Measurements from ENCODE around the gene AFF4. TPM values are rescaled to one million over a fixed set of nuclear protein-coding genes. Genes with fewer than 3 reads are reported as not detected.

AFF4 gene
- total and polyA plus RNA-seq, 9 of the 15 experiments (the other 6 are each of a cell fraction or from before 2014, with no cell fraction given) = 1.7 to 25.8 (median 17.9) TPM

GRCh38 chr5:132963171-132964104 lies at the start of gene AFF4 (continued):
- TF ChIP-seq TCF15 (CRISPR knock-in tag; IDR thresholded peaks at IDR 0.05) (peak; percentile 68; the same call in 1 of the 2 replicates), ZMIZ1 (IDR thresholded peaks at IDR 0.05; ENCODE audit: low read depth in 2 of 2, low read length in 2 of 2) (0 out of 4 replicates have a peak, but pooled peaks of 1 of the 2 experiments have one; percentile 8), CBX1 (IDR thresholded peaks at IDR 0.05; ENCODE audit: low read depth) (peak; percentile 54; the same call in 1 of the 2 replicates), ZNF408 (CRISPR knock-in tag; IDR thresholded peaks at IDR 0.05; ENCODE audit: low read depth) (no peak), PML (IDR thresholded peaks at IDR 0.05; ENCODE audit: low read length) (peak; percentile 51), GATAD2A (IDR thresholded peaks at IDR 0.05) (no peak; the same call in none of the 2 replicates), STAT5B (CRISPR knock-in tag; IDR thresholded peaks at IDR 0.05) (no peak), POLR2G (IDR thresholded peaks at IDR 0.05; ENCODE audit: low read depth, low read length) (peak; percentile 97), TEAD4 (IDR thresholded peaks at IDR 0.05; ENCODE audit: low read length) (no peak), TEAD4 (CRISPR knock-in tag; IDR thresholded peaks at IDR 0.05; ENCODE audit: borderline replicate concordance) (peak; percentile 71; the same call in 1 of the 2 replicates), KAT2B (IDR thresholded peaks at IDR 0.05; ENCODE audit: low read depth, low read length) (peak; percentile 28), PBX2 (CRISPR knock-in tag; IDR thresholded peaks at IDR 0.05; ENCODE audit: low read depth) (peak; percentile 69; the same call in 1 of the 2 replicates), PBX2 (tag; conservative IDR thresholded peaks at IDR 0.05; ENCODE audit: low read depth) (0 out of 2 replicates have a peak, but pooled peaks have one; percentile 42)
- TF ChIP-seq, protein P1, sequence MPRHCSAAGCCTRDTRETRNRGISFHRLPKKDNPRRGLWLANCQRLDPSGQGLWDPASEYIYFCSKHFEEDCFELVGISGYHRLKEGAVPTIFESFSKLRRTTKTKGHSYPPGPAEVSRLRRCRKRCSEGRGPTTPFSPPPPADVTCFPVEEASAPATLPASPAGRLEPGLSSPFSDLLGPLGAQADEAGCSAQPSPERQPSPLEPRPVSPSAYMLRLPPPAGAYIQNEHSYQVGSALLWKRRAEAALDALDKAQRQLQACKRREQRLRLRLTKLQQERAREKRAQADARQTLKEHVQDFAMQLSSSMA (CRISPR knock-in tag; IDR thresholded peaks at IDR 0.05) = no peak
- TF ChIP-seq, protein P2, sequence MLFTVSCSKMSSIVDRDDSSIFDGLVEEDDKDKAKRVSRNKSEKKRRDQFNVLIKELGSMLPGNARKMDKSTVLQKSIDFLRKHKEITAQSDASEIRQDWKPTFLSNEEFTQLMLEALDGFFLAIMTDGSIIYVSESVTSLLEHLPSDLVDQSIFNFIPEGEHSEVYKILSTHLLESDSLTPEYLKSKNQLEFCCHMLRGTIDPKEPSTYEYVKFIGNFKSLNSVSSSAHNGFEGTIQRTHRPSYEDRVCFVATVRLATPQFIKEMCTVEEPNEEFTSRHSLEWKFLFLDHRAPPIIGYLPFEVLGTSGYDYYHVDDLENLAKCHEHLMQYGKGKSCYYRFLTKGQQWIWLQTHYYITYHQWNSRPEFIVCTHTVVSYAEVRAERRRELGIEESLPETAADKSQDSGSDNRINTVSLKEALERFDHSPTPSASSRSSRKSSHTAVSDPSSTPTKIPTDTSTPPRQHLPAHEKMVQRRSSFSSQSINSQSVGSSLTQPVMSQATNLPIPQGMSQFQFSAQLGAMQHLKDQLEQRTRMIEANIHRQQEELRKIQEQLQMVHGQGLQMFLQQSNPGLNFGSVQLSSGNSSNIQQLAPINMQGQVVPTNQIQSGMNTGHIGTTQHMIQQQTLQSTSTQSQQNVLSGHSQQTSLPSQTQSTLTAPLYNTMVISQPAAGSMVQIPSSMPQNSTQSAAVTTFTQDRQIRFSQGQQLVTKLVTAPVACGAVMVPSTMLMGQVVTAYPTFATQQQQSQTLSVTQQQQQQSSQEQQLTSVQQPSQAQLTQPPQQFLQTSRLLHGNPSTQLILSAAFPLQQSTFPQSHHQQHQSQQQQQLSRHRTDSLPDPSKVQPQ (CRISPR knock-in tag; IDR thresholded peaks at IDR 0.05; ENCODE audit: borderline replicate concordance) = no peak

Data from K562 (cell line).